IgD-negative memory B cell (primary cell): ENCODE measurements around the gene LRRC56. TPM values are rescaled to one million over a fixed set of nuclear protein-coding genes. Genes with fewer than 3 reads are reported as not detected.
"Not testable (repeated sequence)": the region's sequence is repeated elsewhere in the genome, so short reads cannot be mapped to it uniquely, and the experiment has no call there.

Source experiments
- H3K27ac Mint-ChIP-seq, 3 donors: one replicate each; pipeline ENCODE4 v1.8.0; 2020 to 2022; ENCODE audit warnings: mild to moderate bottlenecking in 3 of 3, mixed read lengths in 3 of 3, moderate library complexity in 1 of 3
- H3K27me3 Mint-ChIP-seq: one replicate; pipeline ENCODE4 v1.8.0; 2021; ENCODE audit warnings: mixed read lengths
- H3K36me3 Mint-ChIP-seq: one replicate; pipeline ENCODE4 v1.8.0; 2020; ENCODE audit warnings: mild to moderate bottlenecking, mixed read lengths
- H3K4me1 Mint-ChIP-seq, 3 donors: one replicate each; pipeline ENCODE4 v1.8.0; 2020 to 2022; ENCODE audit warnings: mixed read lengths in 3 of 3, mild to moderate bottlenecking in 1 of 3
- H3K4me3 Mint-ChIP-seq, 4 donors: one replicate each; pipeline ENCODE4 v1.8.0; 2020 to 2022; ENCODE audit warnings: mild to moderate bottlenecking in 4 of 4, mixed read lengths in 4 of 4, moderate library complexity in 3 of 4
- H3K9me3 Mint-ChIP-seq, 3 donors: one replicate each; pipeline ENCODE4 v1.8.0; 2020 to 2021; ENCODE audit warnings: mixed read lengths in 3 of 3, mild to moderate bottlenecking in 1 of 3
- polyA plus RNA-seq: library from polyadenylated mRNA; unstranded; fragments of 300-500 nt; fragmentation: Illumina TruSeq; gene quantifications from one replicate; pipeline ENCODE4 v1.2.3, GENCODE V29; 2021

LRRC56 gene
- polyA plus RNA-seq, 1 donor from 2014 or later, result 2.6 TPM

GRCh38 chr11:573146-573759 is 35.9 kb downstream of the LRRC56 start:
- peaks cover 13% of the 10 kb centered on the region for H3K27me3 Mint-ChIP-seq
- H3K36me3 Mint-ChIP-seq, result no peaks in the 10 kb centered on the region
- H3K27ac Mint-ChIP-seq, result peak overlapping the region in 1 of 3 donors; percentile 86
- peaks cover 11 to 14% (median 14%) of the 10 kb centered on the region in 3 donors for H3K4me1 Mint-ChIP-seq
- peak overlapping the region in 1 of 4 donors; percentile 52 for H3K4me3 Mint-ChIP-seq
- peaks cover 0 to 2% (median 0%) of the 10 kb centered on the region in 3 donors for H3K9me3 Mint-ChIP-seq

GRCh38 chr11:574031-574570 is 36.8 kb downstream of the LRRC56 start:
- Mint-ChIP-seq H3K4me1 (peaks cover 11 to 18% (median 16%) of the 10 kb centered on the region in 3 donors), H3K27ac (peak overlapping the region in 1 of 3 donors; percentile 86), H3K27me3 (peaks cover 13% of the 10 kb centered on the region), H3K4me3 (peak overlapping the region in 3 of 4 donors; percentile 39 to 88 (median 82))
- H3K9me3 Mint-ChIP-seq, H3K36me3 Mint-ChIP-seq: not testable (repeated sequence)

DNA sequence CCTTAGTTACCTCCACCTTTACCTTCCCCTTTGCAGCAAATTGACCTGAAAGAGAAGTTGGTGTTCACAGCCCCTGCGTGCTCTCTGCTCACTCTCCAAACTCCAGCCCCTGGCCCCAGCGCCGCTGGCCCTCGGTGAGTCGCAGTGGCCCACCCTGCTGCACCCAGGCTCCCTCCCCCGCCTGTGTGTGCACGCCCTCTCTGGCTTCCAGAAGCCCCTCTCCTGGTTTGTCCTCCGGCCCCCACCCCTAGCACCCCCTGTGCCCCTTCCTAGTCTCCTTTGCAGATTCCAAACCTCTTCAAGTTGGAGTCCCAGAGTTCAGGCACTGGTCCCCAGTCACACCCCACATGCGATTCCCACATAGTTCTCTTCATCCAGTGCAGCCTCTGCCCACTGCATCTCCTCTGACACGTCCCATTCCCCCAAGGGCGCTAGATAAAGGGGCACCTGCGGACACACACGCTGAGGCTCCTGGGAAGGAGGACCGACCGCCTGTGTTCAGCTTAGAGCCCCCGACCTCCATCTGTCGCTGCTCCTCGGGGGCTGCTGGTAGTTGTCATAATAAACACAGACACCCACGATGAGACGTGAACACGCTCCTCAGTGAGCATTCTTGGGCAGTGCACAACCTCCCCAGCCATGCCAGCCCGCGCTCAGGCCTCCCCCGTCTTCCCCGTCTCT is 37.4 kb downstream of the LRRC56 start:
- H3K9me3 Mint-ChIP-seq, result peaks cover 0 to 2% (median 0%) of the 10 kb centered on the region in 3 donors
- no peaks in the 10 kb centered on the region for H3K36me3 Mint-ChIP-seq
- H3K4me1 Mint-ChIP-seq, result peaks cover 16 to 24% (median 21%) of the 10 kb centered on the region in 3 donors
- H3K4me3 Mint-ChIP-seq, result peak overlapping the region; percentile 82 to 94 (median 91)
- H3K27me3 Mint-ChIP-seq, result peaks cover 13% of the 10 kb centered on the region
- H3K27ac Mint-ChIP-seq, result peak overlapping the region; percentile 81 to 90 (median 86)

DNA sequence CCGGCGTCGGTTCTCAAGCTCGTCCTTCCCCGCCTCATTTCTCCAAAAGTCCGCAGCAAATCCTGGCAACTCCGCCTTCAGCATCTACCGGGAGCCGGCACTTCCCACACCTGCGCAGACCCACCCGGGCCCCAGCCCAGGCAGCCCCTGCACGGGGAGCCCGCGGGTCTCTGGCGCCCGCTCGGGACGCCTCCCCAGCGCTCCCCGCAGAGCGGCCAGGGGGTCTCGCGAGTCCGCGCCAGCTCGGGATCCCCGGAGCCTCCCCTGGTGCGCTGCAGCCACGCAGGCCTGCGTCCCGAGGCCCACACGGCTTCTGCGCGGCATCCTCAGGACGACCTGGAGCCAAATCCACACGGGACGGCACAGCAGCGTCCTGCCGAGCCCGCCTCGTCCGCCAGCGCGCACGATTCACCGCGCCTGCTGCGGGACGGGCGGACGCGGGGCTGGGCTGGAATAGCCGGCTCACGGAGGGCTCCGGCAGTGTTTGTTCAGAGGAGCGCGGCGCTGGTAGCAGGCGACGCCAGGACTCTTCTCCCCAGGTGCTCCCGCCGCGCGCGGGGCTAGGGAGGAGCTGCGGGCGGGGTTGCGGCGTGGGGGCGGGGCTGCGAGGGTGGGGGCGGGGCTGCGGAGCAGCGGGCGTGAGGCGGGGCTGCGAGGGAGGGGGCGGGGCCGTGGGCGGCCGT is 38.1 kb downstream of the LRRC56 start:
- Mint-ChIP-seq H3K36me3 (no peaks in the 10 kb centered on the region), H3K4me3 (peak overlapping the region; percentile 82 to 94 (median 93)), H3K27me3 (peaks cover 13% of the 10 kb centered on the region), H3K9me3 (peaks cover 0 to 2% (median 0%) of the 10 kb centered on the region in 3 donors), H3K4me1 (peaks cover 20 to 28% (median 21%) of the 10 kb centered on the region in 3 donors), H3K27ac (peak overlapping the region; percentile 81 to 92 (median 90))

DNA sequence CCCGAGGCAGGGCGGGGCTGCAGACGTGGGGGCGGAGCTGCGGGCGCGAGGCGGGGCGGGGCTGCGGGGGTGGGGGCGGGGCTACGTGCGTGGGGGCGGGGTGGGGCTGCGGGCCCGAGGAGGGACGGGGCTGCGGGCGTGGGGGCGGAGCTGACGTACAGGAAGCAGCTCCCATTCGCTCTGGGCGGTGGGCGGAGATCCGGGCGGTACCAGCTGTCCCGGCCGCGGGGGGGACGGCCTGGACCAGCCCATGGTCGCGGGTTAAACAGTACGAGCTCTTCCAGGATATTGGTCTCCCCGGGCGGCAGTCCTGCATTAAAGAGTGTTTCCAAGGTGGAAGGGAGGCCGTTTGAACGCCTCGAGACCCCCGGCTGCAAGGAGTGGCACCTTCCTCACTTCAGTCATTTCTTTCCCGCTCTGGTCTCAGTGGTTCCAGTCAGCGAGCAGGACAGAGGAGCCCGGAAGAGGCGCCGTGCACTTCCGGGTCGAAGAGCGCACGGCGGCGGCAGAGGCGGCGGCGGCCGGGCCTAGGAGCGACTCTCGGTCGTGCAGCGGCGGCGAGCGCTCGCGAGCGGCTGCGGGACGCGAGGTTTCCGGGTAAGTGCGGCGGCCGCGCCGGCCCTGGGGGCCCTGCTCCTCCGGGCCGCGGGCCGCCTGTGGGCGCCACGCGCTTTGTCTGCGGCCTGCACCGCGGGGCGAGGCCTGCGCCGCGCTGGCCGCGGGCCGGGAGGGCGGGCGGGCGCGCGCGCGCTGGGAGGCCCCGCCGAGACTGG is 38.9 kb downstream of the LRRC56 start, which contains the start of gene PHRF1:
TSS of gene PHRF1 (plus strand) at position 475 of the 773 bp plus-strand sequence. CDS start 5,043 bp downstream, outside the sequence.
- Mint-ChIP-seq H3K4me1 (peaks cover 20 to 30% (median 23%) of the 10 kb centered on the region in 3 donors), H3K9me3 (peaks cover 0 to 2% (median 0%) of the 10 kb centered on the region in 3 donors), H3K27ac (peak within 1 kb of the TSS; percentile 92 to 99 (median 99)), H3K4me3 (peak within 1 kb of the TSS; percentile 94 to 99 (median 97)), H3K27me3 (peaks cover 13% of the 10 kb centered on the region), H3K36me3 (no peaks in the 10 kb centered on the region)

DNA sequence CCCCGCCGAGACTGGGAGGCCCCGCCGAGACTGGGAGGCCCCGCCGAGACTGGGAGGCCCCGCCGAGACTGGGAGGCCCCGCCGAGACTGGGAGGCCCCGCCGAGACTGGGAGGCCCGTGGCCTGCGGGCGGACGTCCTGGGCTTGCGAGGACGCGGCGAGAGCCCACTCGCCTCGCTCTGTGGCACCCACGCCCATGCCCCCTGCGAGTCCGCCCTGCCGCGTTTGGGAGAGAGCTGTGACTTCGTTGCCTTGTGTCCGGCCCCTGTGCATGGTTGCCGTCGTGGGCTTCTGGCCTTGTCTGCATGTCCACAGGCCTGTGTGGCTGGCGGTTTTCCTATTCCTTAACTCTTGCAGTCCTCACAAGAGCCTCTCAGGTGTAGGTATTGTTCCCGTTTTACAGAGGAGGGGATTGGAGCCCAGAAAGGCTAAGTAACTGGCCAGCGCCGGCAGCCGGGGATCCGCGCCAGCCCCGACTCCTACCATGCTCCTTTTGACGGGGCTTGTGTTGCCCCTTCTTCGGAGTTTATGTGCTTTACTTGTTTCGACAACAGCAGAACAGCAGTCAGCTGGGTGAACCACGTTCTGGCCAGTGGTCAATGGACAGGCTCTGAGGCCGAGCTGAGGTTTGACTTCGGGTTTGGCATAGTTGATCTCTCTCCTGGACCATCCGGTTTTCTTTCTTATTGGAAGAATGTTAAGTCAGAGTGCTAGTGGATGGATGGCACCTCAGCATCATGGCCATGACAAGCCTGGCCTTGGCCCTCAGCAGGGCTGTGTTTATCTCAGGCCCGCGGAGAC is 39.7 kb downstream of the LRRC56 start:
- Mint-ChIP-seq H3K27ac (peak overlapping the region in 2 of 3 donors; percentile 42 to 67), H3K9me3 (peaks cover 0 to 2% (median 0%) of the 10 kb centered on the region in 3 donors), H3K4me3 (peak overlapping the region; percentile 84 to 94 (median 90)), H3K4me1 (peaks cover 20 to 33% (median 25%) of the 10 kb centered on the region in 3 donors), H3K36me3 (no peaks in the 10 kb centered on the region), H3K27me3 (peaks cover 13% of the 10 kb centered on the region)

DNA sequence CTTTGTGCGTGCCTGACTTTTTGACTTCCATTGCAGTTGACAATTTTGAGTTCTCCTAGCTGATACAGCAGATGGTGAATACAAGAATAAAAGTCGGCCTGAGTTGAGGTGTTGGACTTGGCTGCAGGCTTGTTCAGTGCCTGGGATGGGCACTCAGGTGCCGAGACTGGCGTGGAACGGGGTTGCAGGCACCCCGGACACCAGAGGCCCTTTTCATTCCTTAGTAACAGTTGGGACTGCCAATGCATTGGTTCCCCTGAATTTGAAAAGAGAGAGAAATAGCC is 40.2 kb downstream of the LRRC56 start:
- H3K36me3 Mint-ChIP-seq, result no peaks in the 10 kb centered on the region
- peaks cover 0 to 2% (median 0%) of the 10 kb centered on the region in 3 donors for H3K9me3 Mint-ChIP-seq
- H3K4me1 Mint-ChIP-seq, result peaks cover 20 to 33% (median 25%) of the 10 kb centered on the region in 3 donors
- H3K27ac Mint-ChIP-seq, result peak overlapping the region in 2 of 3 donors; percentile 42 to 67
- peak overlapping the region; percentile 84 to 94 (median 90) for H3K4me3 Mint-ChIP-seq
- H3K27me3 Mint-ChIP-seq, result peaks cover 13% of the 10 kb centered on the region

DNA sequence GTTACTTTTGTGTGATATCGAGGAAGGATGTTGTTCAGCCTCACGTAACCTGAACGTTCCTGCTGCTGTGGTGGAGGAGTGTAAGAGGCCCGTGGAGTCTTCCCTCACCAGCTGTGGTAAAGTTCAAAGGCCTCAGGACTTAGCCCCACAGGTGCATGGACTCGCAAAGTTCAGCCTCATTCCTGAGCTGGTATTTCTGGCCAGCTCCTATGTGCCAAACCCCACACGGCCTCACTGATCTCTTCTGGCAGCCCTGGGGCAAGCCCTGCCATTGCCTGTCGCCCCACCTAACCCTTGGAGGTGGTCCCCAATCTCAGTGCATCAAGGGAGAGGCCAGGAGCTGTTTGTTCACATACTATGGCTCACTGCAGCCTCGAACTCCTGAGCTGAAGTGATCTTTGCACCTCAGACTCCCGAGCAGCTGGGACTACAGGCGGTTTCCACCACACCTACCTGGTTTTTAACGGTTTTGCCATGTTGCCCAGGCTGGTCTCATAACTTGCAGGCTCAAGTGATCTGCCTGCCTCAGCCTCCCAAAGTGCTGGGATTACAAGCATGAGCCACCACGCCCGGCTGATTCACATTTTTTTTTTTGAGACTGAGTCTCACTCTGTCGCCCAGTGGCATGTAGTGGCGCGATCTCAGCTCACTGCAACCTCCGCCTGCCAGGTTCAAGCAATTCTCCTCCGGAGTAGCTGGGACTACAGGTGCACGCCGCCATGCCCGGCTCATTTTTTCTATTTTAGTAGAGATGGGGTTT is 41.1 kb downstream of the LRRC56 start:
- H3K9me3 Mint-ChIP-seq, result peaks cover 0 to 2% (median 0%) of the 10 kb centered on the region in 3 donors
- peak overlapping the region in 1 of 3 donors; percentile 70 for H3K27ac Mint-ChIP-seq
- peaks cover 20 to 33% (median 25%) of the 10 kb centered on the region in 3 donors for H3K4me1 Mint-ChIP-seq
- peak overlapping the region; percentile 63 to 94 (median 84) for H3K4me3 Mint-ChIP-seq
- peaks cover 13% of the 10 kb centered on the region for H3K27me3 Mint-ChIP-seq
- no peaks in the 10 kb centered on the region for H3K36me3 Mint-ChIP-seq

- H3K4me1 Mint-ChIP-seq, result peaks cover 20 to 30% (median 22%) of the 10 kb centered on the region in 3 donors
- peaks cover 0 to 2% (median 0%) of the 10 kb centered on the region in 3 donors for H3K9me3 Mint-ChIP-seq
- H3K36me3 Mint-ChIP-seq, result no peaks in the 10 kb centered on the region
- H3K27ac Mint-ChIP-seq, result peak overlapping the region in 1 of 3 donors; percentile 87
- peak overlapping the region in 3 of 4 donors; percentile 60 to 94 (median 63) for H3K4me3 Mint-ChIP-seq
- peaks cover 2% of the 10 kb centered on the region for H3K27me3 Mint-ChIP-seq
Measured at GRCh38 chr11:579830-580601, 42.7 kb downstream of the LRRC56 start.

- peak overlapping the region in 2 of 3 donors; percentile 36 to 43 for H3K27ac Mint-ChIP-seq
- H3K4me1 Mint-ChIP-seq, result peaks cover 15 to 28% (median 21%) of the 10 kb centered on the region in 3 donors
- no peaks in the 10 kb centered on the region for H3K36me3 Mint-ChIP-seq
- H3K27me3 Mint-ChIP-seq, result no peaks in the 10 kb centered on the region
- H3K4me3 Mint-ChIP-seq, result peak overlapping the region in 3 of 4 donors; percentile 24 to 60 (median 42)
- H3K9me3 Mint-ChIP-seq, result no peaks in the 10 kb centered on the region
Measured at GRCh38 chr11:581342-581741, 44.0 kb downstream of the LRRC56 start.

DNA sequence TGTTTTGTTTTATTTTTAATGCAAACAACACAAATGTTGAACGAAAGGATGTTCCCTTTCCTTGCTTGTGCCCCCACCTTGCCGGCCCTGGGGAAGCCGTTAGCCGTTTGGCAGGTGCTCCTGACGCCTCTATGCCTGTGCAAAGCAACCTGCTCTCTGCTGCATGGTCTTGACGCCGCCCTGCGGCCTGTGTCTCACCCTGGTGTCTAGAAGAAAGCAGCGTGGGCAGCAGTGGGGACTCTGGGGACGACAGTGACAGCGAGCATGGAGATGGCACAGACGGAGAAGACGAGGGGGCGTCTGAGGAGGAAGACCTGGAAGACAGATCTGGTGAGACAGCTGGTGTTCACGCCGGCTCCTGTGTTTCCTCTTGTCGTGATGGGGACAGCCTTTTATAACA is 44.4 kb downstream of the LRRC56 start:
- peak overlapping the region in 2 of 3 donors; percentile 36 to 43 for H3K27ac Mint-ChIP-seq
- H3K9me3 Mint-ChIP-seq, result no peaks in the 10 kb centered on the region
- H3K4me3 Mint-ChIP-seq, result no peak overlapping the region
- no peaks in the 10 kb centered on the region for H3K36me3 Mint-ChIP-seq
- no peaks in the 10 kb centered on the region for H3K27me3 Mint-ChIP-seq
- H3K4me1 Mint-ChIP-seq, result peaks cover 15 to 28% (median 21%) of the 10 kb centered on the region in 3 donors

GRCh38 chr11:584287-584686 is 47.0 kb downstream of the LRRC56 start:
- H3K27me3 Mint-ChIP-seq, result no peaks in the 10 kb centered on the region
- peak overlapping the region in 1 of 4 donors; percentile 32 for H3K4me3 Mint-ChIP-seq
- peaks cover 7 to 14% (median 9%) of the 10 kb centered on the region in 3 donors for H3K4me1 Mint-ChIP-seq
- H3K27ac Mint-ChIP-seq, result peak overlapping the region in 1 of 3 donors; percentile 39
- no peaks in the 10 kb centered on the region for H3K36me3 Mint-ChIP-seq
- H3K9me3 Mint-ChIP-seq, result no peaks in the 10 kb centered on the region
